Thyroid gland (tissue), 4 donors: ENCODE data around the gene FAM120A.

Source experiments
- POLR2A ChIP-seq, 2 donors: fragments of 450-650 bp; IDR thresholded peaks; one replicate each; pipeline ENCODE4 v1.6.1; 2017; ENCODE audit warnings: antibody characterized with exemption in 2 of 2, mild to moderate bottlenecking in 2 of 2, moderate library complexity in 1 of 2
- TF ChIP-seq, protein P1 (sequence below), 6 experiments: fragments of 200-600 bp in 3 of 6; fragments of 450-650 bp in 3 of 6; sonication (generic) in 3 of 6; IDR thresholded peaks; one replicate each; pipeline ENCODE4 v1.5.1; 2016 to 2019; ENCODE audit warnings: antibody characterized with exemption in 6 of 6, mild to moderate bottlenecking in 2 of 6, inconsistent platforms in 1 of 6, moderate library complexity in 1 of 6

DNA sequence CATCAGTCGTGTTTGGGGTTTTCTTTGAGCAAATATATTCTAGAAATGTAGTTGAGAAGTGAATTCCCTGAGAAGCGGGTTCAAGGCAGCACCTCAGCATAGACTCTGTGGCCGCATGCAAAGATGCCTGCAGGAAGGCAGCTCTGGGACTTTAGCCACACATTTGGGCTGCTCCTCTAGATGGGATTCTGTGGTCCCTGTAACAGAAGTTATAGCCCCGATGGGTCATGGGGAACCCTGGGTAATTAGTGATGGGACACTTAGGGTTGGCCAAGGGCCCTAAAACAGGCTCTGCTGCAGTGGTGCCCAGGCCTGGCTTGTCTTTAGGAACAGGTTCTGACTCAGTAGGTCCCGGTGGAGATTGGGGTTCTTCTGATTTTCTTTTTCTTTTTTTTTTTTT is 161.7 kb downstream of the FAM120A start:
- TF ChIP-seq, protein P1, sequence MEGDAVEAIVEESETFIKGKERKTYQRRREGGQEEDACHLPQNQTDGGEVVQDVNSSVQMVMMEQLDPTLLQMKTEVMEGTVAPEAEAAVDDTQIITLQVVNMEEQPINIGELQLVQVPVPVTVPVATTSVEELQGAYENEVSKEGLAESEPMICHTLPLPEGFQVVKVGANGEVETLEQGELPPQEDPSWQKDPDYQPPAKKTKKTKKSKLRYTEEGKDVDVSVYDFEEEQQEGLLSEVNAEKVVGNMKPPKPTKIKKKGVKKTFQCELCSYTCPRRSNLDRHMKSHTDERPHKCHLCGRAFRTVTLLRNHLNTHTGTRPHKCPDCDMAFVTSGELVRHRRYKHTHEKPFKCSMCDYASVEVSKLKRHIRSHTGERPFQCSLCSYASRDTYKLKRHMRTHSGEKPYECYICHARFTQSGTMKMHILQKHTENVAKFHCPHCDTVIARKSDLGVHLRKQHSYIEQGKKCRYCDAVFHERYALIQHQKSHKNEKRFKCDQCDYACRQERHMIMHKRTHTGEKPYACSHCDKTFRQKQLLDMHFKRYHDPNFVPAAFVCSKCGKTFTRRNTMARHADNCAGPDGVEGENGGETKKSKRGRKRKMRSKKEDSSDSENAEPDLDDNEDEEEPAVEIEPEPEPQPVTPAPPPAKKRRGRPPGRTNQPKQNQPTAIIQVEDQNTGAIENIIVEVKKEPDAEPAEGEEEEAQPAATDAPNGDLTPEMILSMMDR (IDR thresholded peaks at IDR 0.05) = no peak
- TF ChIP-seq POLR2A (IDR thresholded peaks at IDR 0.05) = no peak
